IPS DF 4.7 (cell line): Measurements from ENCODE around the gene DPH2.

Source experiments
- DNase-seq: peaks from one replicate; pipeline ENCODE4 v3.0.0-alpha.2; 2013; ENCODE audit warnings: low spot score; ENCODE audit errors: extremely low read depth

The DPH2 gene

DNA sequence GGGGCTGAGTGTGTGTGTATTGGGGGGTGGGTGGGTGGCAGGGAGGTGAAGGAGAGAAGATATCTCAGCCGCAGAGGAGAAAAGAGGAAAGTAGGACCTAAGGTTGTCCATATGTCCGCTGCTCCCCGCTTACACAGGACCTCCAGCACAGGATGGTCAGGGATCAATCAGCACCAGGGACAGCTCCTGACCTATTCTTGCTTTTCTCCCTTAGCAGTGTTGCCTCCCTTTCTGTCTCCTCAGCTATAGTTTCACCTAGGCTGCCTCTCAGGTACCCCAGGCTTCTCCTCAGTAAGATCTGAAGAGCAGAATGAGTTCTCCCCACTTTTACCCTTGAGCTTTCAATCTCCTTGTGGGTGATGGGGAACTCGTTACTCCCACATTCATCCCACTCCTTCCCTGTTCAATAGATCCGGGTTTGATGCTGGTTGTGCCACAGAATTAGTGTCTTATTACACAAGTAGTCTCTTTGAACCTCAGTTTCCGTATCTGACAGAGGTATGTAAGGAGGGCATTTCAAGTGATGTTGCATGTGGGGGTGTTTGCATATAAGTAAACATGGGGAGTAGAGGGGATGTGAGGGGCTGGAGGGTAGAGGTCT is 1.4 kb upstream of the DPH2 start:
- DNase-seq, result no peak

DNA sequence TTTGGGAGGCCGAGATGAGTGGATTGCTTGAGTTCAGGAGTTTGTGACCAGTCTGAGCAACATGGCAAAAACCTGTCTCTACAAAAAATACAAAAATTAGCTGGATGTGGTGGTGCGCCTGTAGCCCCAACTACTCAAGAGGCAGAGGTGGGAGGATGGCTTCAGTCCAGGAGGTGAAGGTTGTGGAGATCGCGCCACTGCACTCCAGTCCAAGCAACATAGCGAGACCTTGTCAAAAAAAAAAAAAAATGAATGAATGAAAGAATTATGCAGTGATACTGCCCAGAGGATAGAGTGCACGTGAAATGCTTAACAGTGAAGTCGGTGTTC is 429 bp upstream of the DPH2 start:
- no peak for DNase-seq

- DNase-seq, result no peak
Observed at GRCh38 chr1:43970502-43970901, 692 bp downstream of the DPH2 start.

GRCh38 chr1:43970911-43971310 is 1.1 kb downstream of the DPH2 start:
- no peak for DNase-seq

DNA sequence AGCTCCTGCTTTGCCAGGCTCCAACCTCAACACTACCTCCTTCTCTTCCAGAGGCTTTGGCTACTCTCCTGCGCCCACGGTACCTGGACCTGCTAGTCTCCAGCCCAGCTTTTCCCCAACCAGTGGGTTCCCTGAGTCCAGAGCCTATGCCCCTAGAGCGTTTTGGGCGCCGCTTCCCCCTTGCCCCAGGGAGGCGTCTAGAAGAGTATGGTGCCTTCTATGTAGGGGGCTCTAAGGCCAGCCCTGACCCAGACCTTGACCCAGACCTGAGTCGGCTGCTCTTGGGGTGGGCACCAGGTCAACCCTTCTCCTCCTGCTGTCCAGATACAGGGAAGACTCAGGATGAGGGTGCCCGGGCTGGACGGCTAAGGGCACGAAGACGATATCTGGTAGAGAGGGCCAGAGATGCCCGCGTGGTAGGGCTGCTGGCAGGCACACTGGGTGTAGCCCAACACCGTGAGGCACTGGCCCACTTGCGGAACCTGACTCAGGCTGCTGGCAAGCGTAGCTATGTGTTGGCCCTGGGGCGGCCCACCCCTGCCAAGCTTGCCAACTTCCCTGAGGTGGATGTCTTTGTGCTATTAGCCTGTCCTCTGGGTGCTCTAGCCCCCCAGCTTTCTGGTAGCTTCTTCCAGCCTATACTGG is 1.6 kb downstream of the DPH2 start:
- DNase-seq, result no peak

DNA sequence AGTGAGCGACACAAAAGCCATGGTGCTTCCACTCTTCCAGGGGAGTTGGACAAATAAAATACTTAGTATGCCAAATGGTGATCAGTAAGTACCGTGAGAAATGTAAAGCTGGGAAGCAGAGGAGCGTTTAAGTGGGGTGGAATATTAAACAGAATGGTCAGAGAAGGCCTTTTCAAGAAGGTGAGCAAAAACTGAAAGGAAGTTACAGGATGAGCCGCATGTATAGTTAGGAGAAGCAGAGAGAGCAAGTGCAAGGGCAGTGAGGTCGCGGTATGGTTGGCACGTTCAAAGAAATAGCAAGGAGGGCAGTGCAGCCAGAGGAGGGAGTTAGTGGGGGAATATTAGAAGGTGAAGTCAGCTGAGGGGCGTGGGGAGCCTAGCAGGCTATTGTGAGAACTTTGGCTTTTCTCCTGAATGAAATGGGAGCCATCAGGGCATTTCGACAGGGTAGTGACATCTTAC is 4.2 kb downstream of the DPH2 start:
- no peak for DNase-seq

DNA sequence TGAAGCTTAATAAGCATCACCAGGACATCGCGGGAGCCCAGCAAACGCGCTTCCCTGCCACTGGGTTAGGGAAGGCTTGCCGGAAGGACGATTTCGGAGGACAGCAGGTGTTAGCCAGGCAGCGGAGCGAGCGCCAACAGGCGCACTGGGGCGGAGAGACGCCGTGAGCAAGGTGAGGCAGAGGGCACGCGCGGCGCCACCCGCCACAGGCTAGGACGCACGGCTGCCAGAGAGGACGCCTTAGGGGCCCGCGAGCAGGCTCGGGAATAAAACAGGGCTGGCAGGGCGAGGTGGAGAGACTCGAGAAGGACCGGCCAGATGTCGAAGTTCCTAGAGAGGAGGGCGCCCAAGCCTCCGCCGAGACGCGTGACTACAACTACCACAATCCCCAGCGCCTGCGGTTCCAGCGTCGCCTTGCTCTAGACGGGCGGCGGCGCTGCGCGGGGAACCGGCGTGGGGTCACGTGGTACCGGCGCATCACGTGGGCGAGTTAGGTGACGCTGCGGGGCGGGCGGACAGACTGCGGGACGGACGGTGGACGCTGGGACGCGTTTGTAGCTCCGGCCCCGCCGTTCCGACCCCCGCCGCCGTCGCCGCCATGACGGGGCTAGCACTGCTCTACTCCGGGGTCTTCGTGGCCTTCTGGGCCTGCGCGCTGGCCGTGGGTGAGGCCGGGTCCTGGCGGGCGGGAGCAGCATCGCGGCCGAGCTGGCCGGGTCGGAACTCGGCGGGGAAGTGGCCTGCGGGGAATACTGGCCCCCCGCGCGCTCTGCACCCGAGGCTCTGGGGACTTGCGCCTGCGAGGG is 4.8 kb downstream of the DPH2 start, which contains the start of gene ATP6V0B:
ATP6V0B (plus strand) TSS at position 518 of the 806 bp plus-strand sequence; CDS start at position 599, 81 bp downstream.
- DNase-seq, result no peak

DNA sequence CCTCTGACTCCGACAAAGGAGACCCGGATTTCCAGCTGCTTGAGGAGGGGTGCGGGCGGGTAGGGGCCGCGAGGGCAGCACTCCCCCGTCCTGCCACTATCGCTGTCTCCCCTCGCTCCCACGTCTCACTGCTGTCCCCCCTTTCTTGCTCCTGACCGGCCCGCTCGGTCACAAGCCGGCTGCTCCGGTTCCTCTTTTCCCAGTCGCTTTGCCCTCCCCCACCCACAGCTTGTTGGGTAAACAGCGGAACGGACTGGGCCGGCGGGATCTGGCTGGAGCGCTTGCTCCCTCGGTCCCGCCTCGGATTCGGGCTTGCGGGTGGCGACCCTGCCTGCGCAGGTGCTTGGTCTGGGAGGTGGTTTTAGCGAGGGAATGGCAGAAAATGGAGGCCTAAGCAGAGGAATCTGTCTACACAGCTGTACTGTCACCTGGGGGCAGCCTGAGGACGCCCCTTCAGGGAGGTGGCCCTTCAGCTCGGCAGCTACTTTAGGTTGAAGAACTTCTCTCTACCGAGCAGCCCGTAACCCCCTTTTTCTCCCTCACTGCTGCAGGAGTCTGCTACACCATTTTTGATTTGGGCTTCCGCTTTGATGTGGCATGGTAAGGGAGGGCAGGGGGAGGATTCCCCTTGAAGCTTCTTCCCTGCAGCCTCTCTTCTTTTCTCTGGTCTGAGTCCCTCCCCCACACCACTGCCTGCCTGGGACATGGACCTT is 5.6 kb downstream of the DPH2 start:
- no peak for DNase-seq

GRCh38 chr1:43976045-43976444 is 6.2 kb downstream of the DPH2 start:
- DNase-seq, result no peak

- DNase-seq, result no peak
Observed at GRCh38 chr1:43976890-43977289, 7.1 kb downstream of the DPH2 start.

GRCh38 chr1:43977376-43978263 is 7.8 kb downstream of the DPH2 start:
- DNase-seq, result no peak

GRCh38 chr1:43978264-43978550 is 8.4 kb downstream of the DPH2 start:
- DNase-seq, result no peak

GRCh38 chr1:43978551-43979260 is 8.9 kb downstream of the DPH2 start, which contains the start of gene B4GALT2:
B4GALT2 (plus strand) TSS chr1:43979210; CDS start chr1:43981161, 1,951 bp downstream.
- no peak for DNase-seq

DNA sequence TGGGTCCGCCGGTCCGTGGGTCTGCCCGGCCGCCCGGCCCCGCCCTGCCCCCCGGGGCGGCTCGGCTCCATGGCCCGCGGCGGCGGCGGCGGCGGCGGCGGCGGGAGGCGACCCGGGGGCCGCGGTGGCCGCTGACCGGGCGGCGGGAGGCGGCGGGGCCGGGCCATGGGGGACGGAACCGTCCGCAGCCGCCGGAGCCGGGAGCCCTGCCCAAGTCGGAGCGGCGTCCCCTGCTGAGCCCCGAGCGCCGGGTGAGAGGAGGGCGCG is 9.4 kb downstream of the DPH2 start:
- DNase-seq, result no peak

- DNase-seq, result no peak
Observed at GRCh38 chr1:43979528-43980254, 9.9 kb downstream of the DPH2 start.

GRCh38 chr1:43980255-43981134 is 10.7 kb downstream of the DPH2 start:
- no peak for DNase-seq

DNA sequence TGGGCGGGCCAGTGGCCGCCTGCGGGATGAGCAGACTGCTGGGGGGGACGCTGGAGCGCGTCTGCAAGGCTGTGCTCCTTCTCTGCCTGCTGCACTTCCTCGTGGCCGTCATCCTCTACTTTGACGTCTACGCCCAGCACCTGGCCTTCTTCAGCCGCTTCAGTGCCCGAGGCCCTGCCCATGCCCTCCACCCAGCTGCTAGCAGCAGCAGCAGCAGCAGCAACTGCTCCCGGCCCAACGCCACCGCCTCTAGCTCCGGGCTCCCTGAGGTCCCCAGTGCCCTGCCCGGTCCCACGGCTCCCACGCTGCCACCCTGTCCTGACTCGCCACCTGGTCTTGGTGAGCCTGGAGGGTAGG is 11.3 kb downstream of the DPH2 start:
- DNase-seq, result no peak

- DNase-seq, result no peak
Observed at GRCh38 chr1:43981636-43982035, 11.8 kb downstream of the DPH2 start.

- no peak for DNase-seq
Observed at GRCh38 chr1:43982241-43982640, 12.4 kb downstream of the DPH2 start.
